ENCODE results near the gene MMP24OS. TPM values are rescaled to one million over a fixed set of nuclear protein-coding genes. Genes with fewer than 3 reads are reported as not detected.

Gene MMP24OS
- total RNA-seq, 1 donor from 2014 or later = 59.1 TPM

GRCh38 chr20:35320396-35321126 lies 42.6 kb upstream of the MMP24OS start:
- H3K4me3 Mint-ChIP-seq (ENCODE audit: low read depth) = no peak overlapping the region
- no peaks in the 10 kb centered on the region for H3K9me3 Mint-ChIP-seq (ENCODE audit: low read depth)
- no peaks in the 10 kb centered on the region for H3K27me3 Mint-ChIP-seq
- peaks cover 17% of the 10 kb centered on the region for H3K4me1 Mint-ChIP-seq (ENCODE audit: low read depth)
- H3K27ac Mint-ChIP-seq = peak overlapping the region; percentile 64
- no peak for DNase-seq (ENCODE audit: low spot score, unreplicated experiment)
- TF ChIP-seq, protein P1, sequence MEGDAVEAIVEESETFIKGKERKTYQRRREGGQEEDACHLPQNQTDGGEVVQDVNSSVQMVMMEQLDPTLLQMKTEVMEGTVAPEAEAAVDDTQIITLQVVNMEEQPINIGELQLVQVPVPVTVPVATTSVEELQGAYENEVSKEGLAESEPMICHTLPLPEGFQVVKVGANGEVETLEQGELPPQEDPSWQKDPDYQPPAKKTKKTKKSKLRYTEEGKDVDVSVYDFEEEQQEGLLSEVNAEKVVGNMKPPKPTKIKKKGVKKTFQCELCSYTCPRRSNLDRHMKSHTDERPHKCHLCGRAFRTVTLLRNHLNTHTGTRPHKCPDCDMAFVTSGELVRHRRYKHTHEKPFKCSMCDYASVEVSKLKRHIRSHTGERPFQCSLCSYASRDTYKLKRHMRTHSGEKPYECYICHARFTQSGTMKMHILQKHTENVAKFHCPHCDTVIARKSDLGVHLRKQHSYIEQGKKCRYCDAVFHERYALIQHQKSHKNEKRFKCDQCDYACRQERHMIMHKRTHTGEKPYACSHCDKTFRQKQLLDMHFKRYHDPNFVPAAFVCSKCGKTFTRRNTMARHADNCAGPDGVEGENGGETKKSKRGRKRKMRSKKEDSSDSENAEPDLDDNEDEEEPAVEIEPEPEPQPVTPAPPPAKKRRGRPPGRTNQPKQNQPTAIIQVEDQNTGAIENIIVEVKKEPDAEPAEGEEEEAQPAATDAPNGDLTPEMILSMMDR (IDR thresholded peaks at IDR 0.05; ENCODE audit: unreplicated experiment) = no peak
- H3K36me3 Mint-ChIP-seq (ENCODE audit: insufficient read depth) = peaks cover 4% of the 10 kb centered on the region

- no peak for DNase-seq (ENCODE audit: low spot score, unreplicated experiment)
- Mint-ChIP-seq H3K9me3 (ENCODE audit: low read depth) (no peaks in the 10 kb centered on the region), H3K27ac (peak overlapping the region; percentile 9), H3K4me3 (ENCODE audit: low read depth) (no peak overlapping the region), H3K36me3 (ENCODE audit: insufficient read depth) (no peaks in the 10 kb centered on the region), H3K4me1 (ENCODE audit: low read depth) (peaks cover 17% of the 10 kb centered on the region), H3K27me3 (no peaks in the 10 kb centered on the region)
- TF ChIP-seq, protein P1 (IDR thresholded peaks at IDR 0.05; ENCODE audit: unreplicated experiment) = no peak
Measured at GRCh38 chr20:35319871-35320197, 41.9 kb upstream of the MMP24OS start.

DNA sequence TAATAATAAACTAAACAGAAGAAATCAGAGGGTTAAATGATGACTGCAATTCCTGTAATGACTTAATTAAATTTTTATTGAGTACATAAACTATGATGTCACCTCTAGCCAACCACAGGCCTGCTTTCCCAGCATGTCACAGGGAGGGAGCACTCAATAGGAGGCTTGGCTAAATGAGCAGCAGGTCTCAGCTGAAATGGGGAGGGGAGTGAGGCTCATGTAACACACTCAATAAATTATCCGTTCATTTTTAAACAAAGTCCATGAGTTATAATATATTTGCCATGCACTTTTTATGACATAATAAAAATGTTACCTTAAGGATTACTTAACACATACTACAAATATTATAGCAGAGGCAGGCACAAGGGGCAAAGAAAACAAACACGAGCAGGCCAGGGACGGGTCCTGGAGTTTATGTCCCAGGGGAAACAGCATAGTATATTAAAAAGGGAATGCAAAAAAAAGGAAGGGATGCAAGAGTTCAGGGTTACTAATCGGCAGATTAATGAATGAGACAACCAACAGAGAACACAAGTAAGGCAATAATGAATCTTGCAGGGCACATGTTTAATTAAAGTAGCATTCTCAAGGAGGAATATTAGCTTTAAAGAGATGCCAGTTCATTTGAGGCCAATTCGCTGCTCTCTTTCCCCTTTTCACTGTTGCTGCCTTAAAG lies 41.4 kb upstream of the MMP24OS start:
- Mint-ChIP-seq H3K4me3 (ENCODE audit: low read depth) (no peak overlapping the region), H3K27ac (peak overlapping the region; percentile 79)

GRCh38 chr20:35318502-35319157 lies 40.7 kb upstream of the MMP24OS start:
- H3K4me1 Mint-ChIP-seq (ENCODE audit: low read depth) = peaks cover 17% of the 10 kb centered on the region
- H3K4me3 Mint-ChIP-seq (ENCODE audit: low read depth) = no peak overlapping the region
- peak overlapping the region; percentile 79 for H3K27ac Mint-ChIP-seq

More for the DNA sequence above, 41.4 kb upstream of the MMP24OS start:
- TF ChIP-seq, protein P1 (IDR thresholded peaks at IDR 0.05; ENCODE audit: unreplicated experiment) = no peak
- Mint-ChIP-seq H3K36me3 (ENCODE audit: insufficient read depth) (no peaks in the 10 kb centered on the region), H3K9me3 (ENCODE audit: low read depth) (no peaks in the 10 kb centered on the region), H3K4me1 (ENCODE audit: low read depth) (peaks cover 17% of the 10 kb centered on the region), H3K27me3 (no peaks in the 10 kb centered on the region)
- DNase-seq (ENCODE audit: low spot score, unreplicated experiment) = no peak

More at GRCh38 chr20:35318502-35319157, 40.7 kb upstream of the MMP24OS start:
- TF ChIP-seq, protein P1 (IDR thresholded peaks at IDR 0.05; ENCODE audit: unreplicated experiment) = no peak
- DNase-seq (ENCODE audit: low spot score, unreplicated experiment) = no peak
- no peaks in the 10 kb centered on the region for H3K9me3 Mint-ChIP-seq (ENCODE audit: low read depth)
- H3K27me3 Mint-ChIP-seq = no peaks in the 10 kb centered on the region
- no peaks in the 10 kb centered on the region for H3K36me3 Mint-ChIP-seq (ENCODE audit: insufficient read depth)
